CD4-positive, alpha-beta T cell treated with Interleukin-17A for 1 hour (primary cell): ENCODE data around the gene ARTN.

Source experiments
- DNase-seq: peaks from one replicate; pipeline ENCODE4 v3.0.0-alpha.2; 2020

Gene ARTN

GRCh38 chr1:43933386-43934100, at the start of gene ARTN:
Gene ARTN (plus strand): TSS chr1:43933801. CDS start chr1:43935657, 1,856 bp downstream.
- DNase-seq, result no peak

- no peak for DNase-seq
These were observed 48.3 kb upstream of the ARTN start for GRCh38 chr1:43885279-43885801.

GRCh38 chr1:43887748-43888147, 45.9 kb upstream of the ARTN start:
- DNase-seq, result no peak

GRCh38 chr1:43890815-43891214, 42.8 kb upstream of the ARTN start:
- no peak for DNase-seq

GRCh38 chr1:43893006-43893405, 40.6 kb upstream of the ARTN start:
- no peak for DNase-seq

- no peak for DNase-seq
These were observed 34.6 kb upstream of the ARTN start for GRCh38 chr1:43898981-43899380.

GRCh38 chr1:43900386-43900785, 33.2 kb upstream of the ARTN start:
- no peak for DNase-seq

GRCh38 chr1:43901196-43901961, 32.2 kb upstream of the ARTN start:
- DNase-seq, result no peak

- no peak for DNase-seq
These were observed 31.4 kb upstream of the ARTN start for GRCh38 chr1:43902058-43902831.

- no peak for DNase-seq
These were observed 28.7 kb upstream of the ARTN start for GRCh38 chr1:43904660-43905551.

GRCh38 chr1:43908226-43908625, 25.4 kb upstream of the ARTN start:
- no peak for DNase-seq

GRCh38 chr1:43908858-43909257, 24.7 kb upstream of the ARTN start:
- DNase-seq, result no peak

- no peak for DNase-seq
These were observed 23.3 kb upstream of the ARTN start for GRCh38 chr1:43910343-43910742.

GRCh38 chr1:43912607-43913006, 21.0 kb upstream of the ARTN start:
- DNase-seq, result no peak

- no peak for DNase-seq
These were observed 20.5 kb upstream of the ARTN start for GRCh38 chr1:43913051-43913501.

- DNase-seq, result no peak
These were observed 19.8 kb upstream of the ARTN start for GRCh38 chr1:43913666-43914360.

- DNase-seq, result no peak
These were observed 18.8 kb upstream of the ARTN start for GRCh38 chr1:43914576-43915525.

- DNase-seq, result no peak
These were observed 13.7 kb upstream of the ARTN start for GRCh38 chr1:43919906-43920305.

- no peak for DNase-seq
These were observed 12.6 kb upstream of the ARTN start for GRCh38 chr1:43921022-43921421.

GRCh38 chr1:43924516-43924915, 9.1 kb upstream of the ARTN start:
- DNase-seq, result no peak
